NCI-H345 treated with DMSO at 0.1 percent for 48 hours (cell line): ENCODE measurements around the gene NCAPH2.

ENCODE experiments used
- DNase-seq: peaks from one replicate; lab custom pipeline; 2025; ENCODE audit not compliant: unreplicated experiment; lab: John Stamatoyannopoulos, UW

Gene NCAPH2

DNA sequence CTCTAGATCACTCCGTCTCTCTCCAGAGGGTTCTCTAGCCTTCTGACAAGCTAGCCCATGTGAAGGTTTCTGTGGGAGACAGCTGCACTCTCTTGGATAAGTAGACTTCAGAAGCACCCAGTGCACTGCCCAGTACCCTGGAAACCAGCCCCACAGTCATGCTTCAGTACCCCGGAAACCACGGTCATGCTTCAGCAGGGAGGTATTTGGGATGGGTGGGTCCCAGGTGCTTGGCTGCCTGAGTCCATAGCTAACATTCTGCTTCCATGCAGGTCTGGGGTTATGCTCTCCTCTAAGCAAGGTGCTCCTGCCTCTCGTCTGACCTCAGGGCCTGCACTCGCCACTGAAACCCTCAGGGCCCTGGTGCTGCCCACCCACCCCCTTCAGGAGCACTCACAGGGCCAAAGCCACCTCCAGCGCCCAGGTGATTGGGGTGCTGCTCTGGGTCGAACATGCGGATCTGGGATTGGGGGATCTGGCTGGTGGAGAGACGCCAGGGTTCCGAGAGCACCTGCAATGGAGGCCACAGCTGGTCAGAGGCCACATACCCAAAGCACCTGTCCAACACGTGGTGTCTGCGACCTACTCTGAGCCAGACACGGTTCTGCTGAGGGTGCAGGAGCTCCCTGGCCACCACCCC, 62.0 kb downstream of the NCAPH2 start:
- no peak for DNase-seq

DNA sequence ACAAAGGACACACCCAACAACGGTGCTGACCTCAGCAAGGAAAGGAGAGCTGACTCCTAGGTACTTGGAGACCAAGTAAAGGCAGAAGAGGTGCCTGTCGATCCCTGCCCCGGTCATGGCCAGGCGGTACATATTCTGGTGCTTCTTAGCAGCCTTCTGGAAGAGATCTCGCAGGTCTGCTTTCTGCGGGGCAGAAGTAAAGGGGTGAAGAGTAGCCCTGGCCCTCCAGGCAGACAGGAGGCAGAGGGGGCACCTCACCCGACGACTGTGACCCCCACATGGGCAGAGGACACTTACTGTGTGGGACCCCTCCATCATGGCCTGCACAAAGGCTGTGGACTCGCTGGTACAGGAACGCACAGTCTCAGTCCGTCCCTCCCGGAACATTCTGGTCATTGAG, 62.8 kb downstream of the NCAPH2 start:
- DNase-seq = no peak

DNA sequence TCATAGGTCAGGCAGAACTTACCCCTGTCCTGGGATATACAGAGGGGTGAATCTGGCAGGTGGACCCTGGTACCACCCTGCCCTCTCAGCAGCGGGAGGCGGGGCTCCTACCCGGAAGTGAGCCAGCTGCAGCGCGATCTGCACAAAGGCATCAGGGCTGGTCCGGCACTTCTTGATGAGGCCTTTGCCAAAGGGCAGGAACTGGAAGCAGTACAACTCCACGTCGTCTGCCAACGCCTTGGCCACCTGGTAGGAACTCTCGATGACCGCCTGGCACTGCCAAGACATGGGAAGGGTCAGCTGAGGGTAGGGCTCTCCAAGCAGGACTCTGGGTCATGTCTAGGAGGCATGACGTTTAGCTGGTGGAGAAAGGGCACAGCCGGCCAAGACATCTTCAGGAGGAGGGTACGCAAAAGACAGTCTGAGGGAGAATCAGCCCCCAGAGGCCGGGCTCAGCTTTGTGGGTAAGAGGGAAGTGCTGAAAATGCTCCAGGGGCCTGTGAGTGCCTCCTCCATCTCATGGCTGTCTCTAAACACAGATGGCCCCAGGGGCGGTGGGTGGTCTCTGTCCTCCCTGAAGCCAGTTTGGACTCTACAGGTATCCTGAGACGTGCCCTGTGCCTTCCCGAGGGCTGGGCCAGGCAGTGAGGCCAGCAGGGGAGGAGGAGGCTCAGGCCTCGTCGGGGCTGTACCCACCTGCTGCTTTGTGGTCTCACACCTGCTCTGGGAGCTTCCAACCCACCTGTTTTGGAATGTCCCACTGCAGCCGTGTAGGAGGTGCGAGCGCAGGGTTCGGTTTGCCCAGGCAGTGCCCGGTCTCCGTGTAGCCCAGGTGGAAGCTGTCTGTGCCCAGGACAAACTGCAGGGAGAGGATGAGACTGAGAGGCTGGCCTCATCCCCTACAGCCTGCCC, 63.5 kb downstream of the NCAPH2 start:
- DNase-seq = no peak

DNA sequence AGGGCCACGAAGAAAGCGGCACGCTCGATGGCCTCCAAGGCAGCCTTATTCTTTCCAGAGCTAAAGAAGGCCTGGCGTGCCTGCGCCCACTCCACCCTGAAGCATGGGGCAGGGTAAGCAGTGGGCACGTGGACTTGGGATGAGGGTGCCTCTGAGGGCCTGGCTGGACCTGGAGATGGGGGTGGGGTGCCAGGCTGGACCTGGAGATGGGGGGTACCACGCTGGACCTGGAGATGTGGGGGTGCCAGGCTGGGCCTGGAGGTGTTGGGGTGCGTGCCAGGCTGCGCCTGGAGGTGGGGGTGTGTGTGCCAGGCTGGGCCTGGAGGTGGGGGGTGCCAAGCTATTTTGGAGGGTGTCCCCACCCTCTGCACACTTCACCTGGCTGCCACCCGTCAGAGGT, 64.9 kb downstream of the NCAPH2 start:
- no peak for DNase-seq

DNA sequence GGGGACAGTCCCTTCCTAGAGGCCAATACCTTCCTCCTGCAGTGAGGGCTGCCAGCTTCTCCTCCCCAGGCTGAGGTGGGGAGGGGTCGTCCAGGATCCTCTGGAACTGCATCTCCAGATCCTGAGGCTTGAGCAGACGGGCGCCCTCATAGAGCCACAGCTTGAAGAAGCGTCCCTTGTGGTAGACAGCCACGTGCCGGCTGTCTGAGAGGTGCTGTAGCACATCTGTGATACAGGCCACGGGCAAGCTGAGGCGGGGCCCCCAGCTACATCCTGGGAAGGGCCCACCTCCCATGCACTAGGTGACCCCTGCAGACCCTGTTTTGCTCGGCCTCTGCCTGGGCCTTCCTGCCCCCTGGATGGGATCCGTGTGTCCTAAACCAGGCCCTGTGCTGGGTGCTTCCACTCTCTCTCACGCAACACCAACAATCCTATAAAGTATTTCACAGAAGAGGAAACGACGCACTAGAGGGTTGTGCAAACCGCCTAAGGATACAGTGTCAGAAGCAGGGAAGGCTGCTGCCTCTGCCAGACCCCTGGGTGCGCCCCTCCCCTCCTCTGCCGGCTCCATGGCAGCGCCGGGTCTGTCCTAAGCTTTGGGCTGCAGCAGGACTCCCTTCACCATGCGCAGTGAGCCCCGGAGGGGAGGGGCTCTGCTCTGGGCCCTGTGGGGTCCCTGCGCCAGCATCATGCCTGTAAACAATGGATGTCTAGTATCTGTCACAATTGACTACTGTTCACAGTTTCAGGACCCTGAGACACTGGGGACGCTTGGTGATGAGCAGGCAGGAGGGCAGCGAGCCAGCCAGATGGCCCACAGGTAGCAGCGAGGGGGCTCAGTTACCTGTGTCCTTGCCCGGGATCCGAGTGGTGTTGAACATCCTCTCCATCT, 65.7 kb downstream of the NCAPH2 start:
- no peak for DNase-seq

DNA sequence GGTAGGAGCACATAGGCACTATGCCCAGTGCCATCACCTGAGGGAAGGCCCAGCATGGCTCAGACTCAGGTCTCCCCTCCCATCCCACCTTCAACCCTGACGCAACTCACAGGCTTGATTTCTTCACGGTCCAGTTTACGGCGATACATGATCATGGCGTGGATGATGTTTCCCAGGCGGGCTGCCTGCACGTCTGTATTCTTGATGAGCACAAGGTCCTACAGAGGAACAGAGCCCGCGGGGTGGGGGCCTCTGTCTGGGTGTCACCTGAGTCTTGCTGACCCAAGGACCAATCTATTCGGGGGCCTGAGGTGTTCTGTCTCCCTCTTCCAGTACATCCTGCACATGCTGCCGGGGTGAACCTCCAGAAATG, 66.3 kb downstream of the NCAPH2 start:
- DNase-seq = no peak
